ENCODE measurements around the gene DIP2B. TPM values are rescaled to one million over a fixed set of nuclear protein-coding genes. Genes with fewer than 3 reads are reported as not detected.

The DIP2B gene
- total RNA-seq, 1 experiment from 2014 or later: 26.1 TPM

- TF ChIP-seq, protein P1, sequence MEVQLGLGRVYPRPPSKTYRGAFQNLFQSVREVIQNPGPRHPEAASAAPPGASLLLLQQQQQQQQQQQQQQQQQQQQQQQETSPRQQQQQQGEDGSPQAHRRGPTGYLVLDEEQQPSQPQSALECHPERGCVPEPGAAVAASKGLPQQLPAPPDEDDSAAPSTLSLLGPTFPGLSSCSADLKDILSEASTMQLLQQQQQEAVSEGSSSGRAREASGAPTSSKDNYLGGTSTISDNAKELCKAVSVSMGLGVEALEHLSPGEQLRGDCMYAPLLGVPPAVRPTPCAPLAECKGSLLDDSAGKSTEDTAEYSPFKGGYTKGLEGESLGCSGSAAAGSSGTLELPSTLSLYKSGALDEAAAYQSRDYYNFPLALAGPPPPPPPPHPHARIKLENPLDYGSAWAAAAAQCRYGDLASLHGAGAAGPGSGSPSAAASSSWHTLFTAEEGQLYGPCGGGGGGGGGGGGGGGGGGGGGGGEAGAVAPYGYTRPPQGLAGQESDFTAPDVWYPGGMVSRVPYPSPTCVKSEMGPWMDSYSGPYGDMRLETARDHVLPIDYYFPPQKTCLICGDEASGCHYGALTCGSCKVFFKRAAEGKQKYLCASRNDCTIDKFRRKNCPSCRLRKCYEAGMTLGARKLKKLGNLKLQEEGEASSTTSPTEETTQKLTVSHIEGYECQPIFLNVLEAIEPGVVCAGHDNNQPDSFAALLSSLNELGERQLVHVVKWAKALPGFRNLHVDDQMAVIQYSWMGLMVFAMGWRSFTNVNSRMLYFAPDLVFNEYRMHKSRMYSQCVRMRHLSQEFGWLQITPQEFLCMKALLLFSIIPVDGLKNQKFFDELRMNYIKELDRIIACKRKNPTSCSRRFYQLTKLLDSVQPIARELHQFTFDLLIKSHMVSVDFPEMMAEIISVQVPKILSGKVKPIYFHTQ (CRISPR knock-in tag; IDR thresholded peaks at IDR 0.05): no peak
- no peak for TF ChIP-seq SOX15 (CRISPR knock-in tag; IDR thresholded peaks at IDR 0.05)
- no peak for TF ChIP-seq NFYB (CRISPR knock-in tag; conservative IDR thresholded peaks at IDR 0.05; ENCODE audit: low read depth)
- TF ChIP-seq, protein P2, sequence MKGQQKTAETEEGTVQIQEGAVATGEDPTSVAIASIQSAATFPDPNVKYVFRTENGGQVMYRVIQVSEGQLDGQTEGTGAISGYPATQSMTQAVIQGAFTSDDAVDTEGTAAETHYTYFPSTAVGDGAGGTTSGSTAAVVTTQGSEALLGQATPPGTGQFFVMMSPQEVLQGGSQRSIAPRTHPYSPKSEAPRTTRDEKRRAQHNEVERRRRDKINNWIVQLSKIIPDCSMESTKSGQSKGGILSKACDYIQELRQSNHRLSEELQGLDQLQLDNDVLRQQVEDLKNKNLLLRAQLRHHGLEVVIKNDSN (CRISPR knock-in tag; IDR thresholded peaks at IDR 0.05): no peak
- no peak for TF ChIP-seq FOXK1 (CRISPR knock-in tag; IDR thresholded peaks at IDR 0.05)
- TF ChIP-seq SMAD3 (CRISPR knock-in tag; IDR thresholded peaks at IDR 0.05; ENCODE audit: borderline replicate concordance): no peak
- TF ChIP-seq, protein P3, sequence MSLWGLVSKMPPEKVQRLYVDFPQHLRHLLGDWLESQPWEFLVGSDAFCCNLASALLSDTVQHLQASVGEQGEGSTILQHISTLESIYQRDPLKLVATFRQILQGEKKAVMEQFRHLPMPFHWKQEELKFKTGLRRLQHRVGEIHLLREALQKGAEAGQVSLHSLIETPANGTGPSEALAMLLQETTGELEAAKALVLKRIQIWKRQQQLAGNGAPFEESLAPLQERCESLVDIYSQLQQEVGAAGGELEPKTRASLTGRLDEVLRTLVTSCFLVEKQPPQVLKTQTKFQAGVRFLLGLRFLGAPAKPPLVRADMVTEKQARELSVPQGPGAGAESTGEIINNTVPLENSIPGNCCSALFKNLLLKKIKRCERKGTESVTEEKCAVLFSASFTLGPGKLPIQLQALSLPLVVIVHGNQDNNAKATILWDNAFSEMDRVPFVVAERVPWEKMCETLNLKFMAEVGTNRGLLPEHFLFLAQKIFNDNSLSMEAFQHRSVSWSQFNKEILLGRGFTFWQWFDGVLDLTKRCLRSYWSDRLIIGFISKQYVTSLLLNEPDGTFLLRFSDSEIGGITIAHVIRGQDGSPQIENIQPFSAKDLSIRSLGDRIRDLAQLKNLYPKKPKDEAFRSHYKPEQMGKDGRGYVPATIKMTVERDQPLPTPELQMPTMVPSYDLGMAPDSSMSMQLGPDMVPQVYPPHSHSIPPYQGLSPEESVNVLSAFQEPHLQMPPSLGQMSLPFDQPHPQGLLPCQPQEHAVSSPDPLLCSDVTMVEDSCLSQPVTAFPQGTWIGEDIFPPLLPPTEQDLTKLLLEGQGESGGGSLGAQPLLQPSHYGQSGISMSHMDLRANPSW (CRISPR knock-in tag; conservative IDR thresholded peaks at IDR 0.05; ENCODE audit: low read depth): no peak
Measured at GRCh38 chr12:50660425-50660822, 155.6 kb downstream of the DIP2B start (continued).

GRCh38 chr12:50661300-50662115 lies 156.7 kb downstream of the DIP2B start:
- no peak overlapping the region for H3K4me3 Mint-ChIP-seq
- no peaks in the 10 kb centered on the region for H3K27me3 Mint-ChIP-seq (ENCODE audit: low read depth)
- H3K4me1 Mint-ChIP-seq: peaks cover 4% of the 10 kb centered on the region
- POLR2A ChIA-PET: no interaction called here
- H3K27ac Mint-ChIP-seq: no peak overlapping the region
- H3K9me3 Mint-ChIP-seq: no peaks in the 10 kb centered on the region
- no peak for DNase-seq (ENCODE audit: low spot score)
- ATAC-seq: no peak
- CTCF ChIA-PET: no interaction called here
- peaks cover 10% of the 10 kb centered on the region; the same call in 1 of the 2 replicates for H3K36me3 Mint-ChIP-seq
- TF ChIP-seq MAX (CRISPR knock-in tag; IDR thresholded peaks at IDR 0.05) (no peak), ZNF425 (CRISPR knock-in tag; conservative IDR thresholded peaks at IDR 0.05) (no peak), MYBL2 (CRISPR knock-in tag; IDR thresholded peaks at IDR 0.05) (no peak)

DNA sequence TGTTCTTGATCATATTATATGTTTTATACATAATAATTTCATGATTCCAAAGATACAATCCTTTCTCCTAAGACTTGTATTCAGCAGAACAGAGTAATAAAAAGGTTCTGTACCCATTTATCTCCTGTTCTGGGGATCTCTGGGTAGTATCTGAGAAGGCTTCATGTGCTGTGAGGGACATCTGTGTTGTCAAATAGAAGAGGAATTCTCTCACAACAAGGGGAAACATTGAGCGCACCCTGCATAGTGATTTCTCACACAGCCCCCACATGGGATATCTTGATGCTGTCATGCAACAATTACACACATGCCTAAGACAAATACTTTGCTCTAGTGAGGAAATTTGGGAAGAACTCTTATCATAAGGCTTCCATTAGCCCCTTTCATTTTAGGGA lies 157.3 kb downstream of the DIP2B start:
- DNase-seq (ENCODE audit: low spot score) (no peak), ATAC-seq (no peak)
- TF ChIP-seq SP1 (CRISPR knock-in tag; conservative IDR thresholded peaks at IDR 0.05) (no peak), GRHL2 (CRISPR knock-in tag; IDR thresholded peaks at IDR 0.05; ENCODE audit: insufficient replicate concordance, severe bottlenecking) (no peak), ZNF219 (CRISPR knock-in tag; IDR thresholded peaks at IDR 0.05; ENCODE audit: borderline replicate concordance) (no peak), NR2C2 (CRISPR knock-in tag; IDR thresholded peaks at IDR 0.05) (no peak), ZNF396 (CRISPR knock-in tag; IDR thresholded peaks at IDR 0.05; ENCODE audit: borderline replicate concordance) (no peak), ZNF416 (CRISPR knock-in tag; IDR thresholded peaks at IDR 0.05) (no peak), SOX15 (CRISPR knock-in tag; IDR thresholded peaks at IDR 0.05) (no peak), ZNF423 (CRISPR knock-in tag; IDR thresholded peaks at IDR 0.05) (no peak), E2F5 (CRISPR knock-in tag; IDR thresholded peaks at IDR 0.05) (no peak), FOXK1 (CRISPR knock-in tag; IDR thresholded peaks at IDR 0.05) (no peak)
- TF ChIP-seq, protein P4, sequence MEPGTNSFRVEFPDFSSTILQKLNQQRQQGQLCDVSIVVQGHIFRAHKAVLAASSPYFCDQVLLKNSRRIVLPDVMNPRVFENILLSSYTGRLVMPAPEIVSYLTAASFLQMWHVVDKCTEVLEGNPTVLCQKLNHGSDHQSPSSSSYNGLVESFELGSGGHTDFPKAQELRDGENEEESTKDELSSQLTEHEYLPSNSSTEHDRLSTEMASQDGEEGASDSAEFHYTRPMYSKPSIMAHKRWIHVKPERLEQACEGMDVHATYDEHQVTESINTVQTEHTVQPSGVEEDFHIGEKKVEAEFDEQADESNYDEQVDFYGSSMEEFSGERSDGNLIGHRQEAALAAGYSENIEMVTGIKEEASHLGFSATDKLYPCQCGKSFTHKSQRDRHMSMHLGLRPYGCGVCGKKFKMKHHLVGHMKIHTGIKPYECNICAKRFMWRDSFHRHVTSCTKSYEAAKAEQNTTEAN (CRISPR knock-in tag; IDR thresholded peaks at IDR 0.05): no peak
- TF ChIP-seq, protein P5, sequence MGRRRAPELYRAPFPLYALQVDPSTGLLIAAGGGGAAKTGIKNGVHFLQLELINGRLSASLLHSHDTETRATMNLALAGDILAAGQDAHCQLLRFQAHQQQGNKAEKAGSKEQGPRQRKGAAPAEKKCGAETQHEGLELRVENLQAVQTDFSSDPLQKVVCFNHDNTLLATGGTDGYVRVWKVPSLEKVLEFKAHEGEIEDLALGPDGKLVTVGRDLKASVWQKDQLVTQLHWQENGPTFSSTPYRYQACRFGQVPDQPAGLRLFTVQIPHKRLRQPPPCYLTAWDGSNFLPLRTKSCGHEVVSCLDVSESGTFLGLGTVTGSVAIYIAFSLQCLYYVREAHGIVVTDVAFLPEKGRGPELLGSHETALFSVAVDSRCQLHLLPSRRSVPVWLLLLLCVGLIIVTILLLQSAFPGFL (CRISPR knock-in tag; IDR thresholded peaks at IDR 0.05; ENCODE audit: borderline replicate concordance): no peak
- POLR2A ChIA-PET: no interaction called here
- Mint-ChIP-seq H3K4me3 (no peak overlapping the region), H3K9me3 (no peaks in the 10 kb centered on the region), H3K4me1 (peaks cover 4% of the 10 kb centered on the region), H3K36me3 (peaks cover 10% of the 10 kb centered on the region; the same call in 1 of the 2 replicates), H3K27ac (no peak overlapping the region), H3K27me3 (ENCODE audit: low read depth) (no peaks in the 10 kb centered on the region)
- CTCF ChIA-PET: no interaction called here
